ENCODE results near the gene DOCK4.

GRCh38 chr7:111836592-111836991, 369.6 kb downstream of the DOCK4 start:
- TF ChIP-seq EZH2 (IDR thresholded peaks at IDR 0.05; ENCODE audit: low read length), result no peak
- TF ChIP-seq CTCF (optimal IDR thresholded peaks at IDR 0.05 in 1 of 3, IDR thresholded peaks at IDR 0.05 in 1 of 3, conservative IDR thresholded peaks at IDR 0.05 in 1 of 3; ENCODE audit: extremely low read depth in 1 of 3, insufficient read depth in 2 of 3, low read length in 3 of 3), result no peak
